G401.6 (cell line): ENCODE measurements around the gene VAX1.
"Not testable (repeated sequence)": the region's sequence is repeated elsewhere in the genome, so short reads cannot be mapped to it uniquely, and the experiment has no call there.

Experiments used
- FAIRE-seq: peaks from 2 replicates; lab custom pipeline; 2012; peaks lifted over from hg19 to GRCh38; lab: Jason Lieb, UNC

Gene VAX1

GRCh38 chr10:117134306-117135025 lies 3.6 kb downstream of the VAX1 start:
- no peak for FAIRE-seq

GRCh38 chr10:117134056-117134305 lies 4.1 kb downstream of the VAX1 start:
- no peak for FAIRE-seq

- no peak for FAIRE-seq
Measured at GRCh38 chr10:117133273-117134055, 4.6 kb downstream of the VAX1 start.

- no peak for FAIRE-seq
Measured at GRCh38 chr10:117132751-117133231, 5.3 kb downstream of the VAX1 start.

GRCh38 chr10:117131376-117132327 lies 6.4 kb downstream of the VAX1 start:
- FAIRE-seq, result no peak

GRCh38 chr10:117130862-117131375 lies 7.2 kb downstream of the VAX1 start:
- FAIRE-seq, result no peak

GRCh38 chr10:117130346-117130745 lies 7.7 kb downstream of the VAX1 start:
- no peak for FAIRE-seq

GRCh38 chr10:117126645-117127044 lies 11.4 kb downstream of the VAX1 start:
- not testable (repeated sequence) for FAIRE-seq

- no peak for FAIRE-seq
Measured at GRCh38 chr10:117126034-117126433, 12.0 kb downstream of the VAX1 start.

GRCh38 chr10:117112220-117112619 lies 25.9 kb downstream of the VAX1 start:
- FAIRE-seq, result no peak

GRCh38 chr10:117107238-117107637 lies 30.8 kb downstream of the VAX1 start:
- no peak for FAIRE-seq

- no peak for FAIRE-seq
Measured at GRCh38 chr10:117096599-117097201, 41.4 kb downstream of the VAX1 start.

GRCh38 chr10:117094856-117095255 lies 43.2 kb downstream of the VAX1 start:
- FAIRE-seq, result no peak

GRCh38 chr10:117092386-117092785 lies 45.7 kb downstream of the VAX1 start:
- no peak for FAIRE-seq

GRCh38 chr10:117090834-117091233 lies 47.2 kb downstream of the VAX1 start:
- FAIRE-seq, result no peak

GRCh38 chr10:117087521-117087920 lies 50.5 kb downstream of the VAX1 start:
- no peak for FAIRE-seq

- FAIRE-seq, result no peak
Measured at GRCh38 chr10:117086546-117086945, 51.5 kb downstream of the VAX1 start.

- FAIRE-seq, result not testable (repeated sequence)
Measured at GRCh38 chr10:117084421-117085246, 53.4 kb downstream of the VAX1 start.
